CD14-positive monocyte (primary cell): Measurements from ENCODE around the gene SQSTM1. TPM values are rescaled to one million over a fixed set of nuclear protein-coding genes. Genes with fewer than 3 reads are reported as not detected.

Experiments used
- DNase-seq, 3 donors: peaks; one replicate each; pipeline ENCODE4 v3.0.0-alpha.2; 2011 to 2022
- H2AFZ ChIP-seq: 2 replicates; pipeline ENCODE4 v1.6.0; 2012; ENCODE audit warnings: mild to moderate bottlenecking, low read depth, low read length, inconsistent platforms; ENCODE audit not compliant: insufficient read depth, poor library complexity, severe bottlenecking
- H3K27ac ChIP-seq, 2 donors: 1 replicate in 1 of 2; 2 replicates in 1 of 2; pipeline ENCODE4 v1.5.1; 2012 to 2013; ENCODE audit warnings: low read length in 2 of 2, control low read depth in 1 of 2, inconsistent platforms in 1 of 2, low read depth in 1 of 2, mild to moderate bottlenecking in 1 of 2
- H3K27me3 ChIP-seq, 2 donors: one replicate each; pipeline versions ENCODE4 v1.6.0 to v1.6.1; 2011 to 2013; ENCODE audit warnings: low read length in 2 of 2; ENCODE audit not compliant: control insufficient read depth in 2 of 2, insufficient read depth in 2 of 2
- H3K36me3 ChIP-seq, 2 donors: replicated peaks in 1 of 2; 1 replicate in 1 of 2; 2 replicates in 1 of 2; pipeline versions ENCODE4 v1.5.1 to v1.6.1; 2012 to 2013; ENCODE audit warnings: low read length in 2 of 2, control low read depth in 1 of 2, inconsistent platforms in 1 of 2, mild to moderate bottlenecking in 1 of 2; ENCODE audit not compliant: insufficient read depth in 2 of 2, control insufficient read depth in 1 of 2
- H3K4me1 ChIP-seq, 2 donors: 1 replicate in 1 of 2; 2 replicates in 1 of 2; pipeline versions ENCODE4 v1.5.1 to v1.6.1; 2012 to 2013; ENCODE audit warnings: low read length in 2 of 2, control low read depth in 1 of 2, inconsistent platforms in 1 of 2, mild to moderate bottlenecking in 1 of 2, moderate library complexity in 1 of 2; ENCODE audit not compliant: insufficient read depth in 2 of 2, control insufficient read depth in 1 of 2
- H3K4me2 ChIP-seq: replicated peaks from 2 replicates; pipeline ENCODE3; 2012; ENCODE audit warnings: low read length, moderate library complexity, mild to moderate bottlenecking; ENCODE audit not compliant: poor library complexity, severe bottlenecking; ENCODE audit errors: extremely low read depth
- H3K4me3 ChIP-seq, 3 experiments: fragments of 200-600 bp in 1 of 3; sonication (generic) in 1 of 3; replicated peaks in 1 of 3; 1 replicate in 2 of 3; 2 replicates in 1 of 3; pipeline ENCODE4 v1.5.1; 2011 to 2013; ENCODE audit warnings: low read length in 3 of 3, mild to moderate bottlenecking in 3 of 3, control low read depth in 2 of 3, low read depth in 2 of 3, inconsistent platforms in 1 of 3, moderate library complexity in 1 of 3
- H3K79me2 ChIP-seq: 2 replicates; pipeline ENCODE4 v1.6.0; 2012; ENCODE audit warnings: mild to moderate bottlenecking, control low read depth, inconsistent platforms, low read length, moderate library complexity; ENCODE audit not compliant: insufficient read depth
- H3K9ac ChIP-seq: 2 replicates; pipeline ENCODE4 v1.6.0; 2017; ENCODE audit warnings: low read length, mild to moderate bottlenecking; ENCODE audit not compliant: insufficient read depth, poor library complexity, severe bottlenecking
- H3K9me3 ChIP-seq, 2 donors: replicated peaks in 1 of 2; 1 replicate in 1 of 2; 2 replicates in 1 of 2; pipeline versions ENCODE4 v1.5.1 to v1.6.1; 2012 to 2013; ENCODE audit warnings: low read length in 2 of 2, control low read depth in 1 of 2; ENCODE audit not compliant: control insufficient read depth in 1 of 2, insufficient read depth in 1 of 2
- H4K20me1 ChIP-seq: 2 replicates; pipeline ENCODE4 v1.6.0; 2012; ENCODE audit warnings: mild to moderate bottlenecking, low read length, control low read depth, moderate library complexity; ENCODE audit not compliant: insufficient read depth
- H3K27ac Mint-ChIP-seq, 7 donors: one replicate each; pipeline ENCODE4 v1.8.0; 2020; ENCODE audit warnings: mild to moderate bottlenecking in 7 of 7, mixed read lengths in 7 of 7, moderate library complexity in 6 of 7, inconsistent platforms in 2 of 7
- H3K27me3 Mint-ChIP-seq, 3 donors: one replicate each; pipeline ENCODE4 v1.8.0; 2021 to 2022; ENCODE audit warnings: low read depth in 3 of 3, mild to moderate bottlenecking in 3 of 3, mixed read lengths in 3 of 3, moderate library complexity in 3 of 3, inconsistent platforms in 1 of 3
- H3K36me3 Mint-ChIP-seq, 2 donors: one replicate each; pipeline ENCODE4 v1.8.0; 2020; ENCODE audit warnings: mixed read lengths in 2 of 2, inconsistent platforms in 1 of 2, mild to moderate bottlenecking in 1 of 2
- H3K4me1 Mint-ChIP-seq: one replicate; pipeline ENCODE4 v1.8.0; 2020; ENCODE audit warnings: mild to moderate bottlenecking, mixed read lengths
- H3K4me3 Mint-ChIP-seq, 2 donors: one replicate each; pipeline ENCODE4 v1.8.0; 2020; ENCODE audit warnings: mild to moderate bottlenecking in 2 of 2, mixed read lengths in 2 of 2, moderate library complexity in 1 of 2
- H3K9me3 Mint-ChIP-seq, 7 donors: one replicate each; pipeline ENCODE4 v1.8.0; 2020 to 2022; ENCODE audit warnings: mixed read lengths in 7 of 7, mild to moderate bottlenecking in 6 of 7, moderate library complexity in 6 of 7, inconsistent platforms in 2 of 7
- WGBS: methylation state at CpG from one replicate; pipeline ENCODE4 v1.1.5; 2013; ENCODE audit warnings: missing lambda C conversion rate; ENCODE audit not compliant: insufficient coverage; 5-methylcytosine and 5-hydroxymethylcytosine counted together
- intact Hi-C, 2 donors: fragments of 100-400 bp; cut with micrococcal nuclease; formaldehyde crosslinking; loops; one replicate each; pipeline versions ENCODE4 v1.15.0 to v1.15.1; 2023
- polyA plus RNA-seq, 3 donors: library from polyadenylated mRNA; depleted of rRNA in 1 of 3; unstranded in 2 of 3; stranded (reverse) in 1 of 3; fragments of 300-500 nt in 2 of 3; fragments of >200 nt in 1 of 3; fragmentation: Illumina TruSeq in 2 of 3; gene quantifications; 1 replicate in 2 of 3; 2 replicates in 1 of 3; pipeline ENCODE4 v1.2.3, GENCODE V29; 2012 to 2021
- TF ChIP-seq, protein P1 (sequence below): fragments of 200-600 bp; IDR thresholded peaks from one replicate; pipeline ENCODE4 v1.8.0; 2022; ENCODE audit warnings: antibody characterized with exemption, mild to moderate bottlenecking

Gene SQSTM1
- polyA plus RNA-seq, 3 donors = 182 to 312 (median 275) TPM

DNA sequence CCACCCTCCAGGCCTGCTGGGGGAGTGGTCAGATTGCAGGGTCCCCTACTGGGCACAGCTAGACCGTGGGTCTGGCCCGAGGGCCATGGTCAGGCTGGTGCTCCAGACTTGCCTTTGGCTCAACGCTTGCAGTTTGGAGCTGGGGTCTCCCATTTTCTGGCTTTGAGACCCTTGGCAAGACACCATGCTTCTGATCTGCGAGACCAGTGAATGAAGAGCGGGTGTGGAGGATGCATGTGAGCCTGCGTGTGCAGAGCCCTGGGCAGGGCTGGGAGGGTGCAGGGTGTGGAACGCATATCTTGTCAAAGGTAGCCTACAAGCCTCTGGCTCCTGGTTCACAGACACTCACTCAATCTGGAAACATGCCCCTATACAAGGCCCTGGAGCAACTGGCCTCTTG, 44.0 kb downstream of the SQSTM1 start:
- Mint-ChIP-seq H3K27ac (no peak overlapping the region), H3K4me3 (no peak overlapping the region), H3K4me1 (peaks cover 13% of the 10 kb centered on the region), H3K36me3 (peaks cover 64 to 70% of the 10 kb centered on the region in 2 donors), H3K27me3 (peaks cover 0 to 4% (median 1%) of the 10 kb centered on the region in 3 donors), H3K9me3 (peaks cover 0 to 6% (median 0%) of the 10 kb centered on the region in 7 donors)
- Histone ChIP-seq H3K9me3 (no peaks in the 10 kb centered on the region), H3K4me3 (no peak overlapping the region), H3K9ac (no peak overlapping the region), H3K79me2 (no peaks in the 10 kb centered on the region), H2AFZ (no peak overlapping the region), H4K20me1 (no peaks in the 10 kb centered on the region), H3K4me1 (no peaks in the 10 kb centered on the region), H3K27me3 (no peaks in the 10 kb centered on the region), H3K4me2 (no peak overlapping the region), H3K27ac (no peak overlapping the region), H3K36me3 (peaks cover 51 to 75% of the 10 kb centered on the region in 2 donors)
- 99% methylated on average over 4 of the region's 7 CpGs for WGBS
- DNase-seq = no peak
- TF ChIP-seq, protein P1, sequence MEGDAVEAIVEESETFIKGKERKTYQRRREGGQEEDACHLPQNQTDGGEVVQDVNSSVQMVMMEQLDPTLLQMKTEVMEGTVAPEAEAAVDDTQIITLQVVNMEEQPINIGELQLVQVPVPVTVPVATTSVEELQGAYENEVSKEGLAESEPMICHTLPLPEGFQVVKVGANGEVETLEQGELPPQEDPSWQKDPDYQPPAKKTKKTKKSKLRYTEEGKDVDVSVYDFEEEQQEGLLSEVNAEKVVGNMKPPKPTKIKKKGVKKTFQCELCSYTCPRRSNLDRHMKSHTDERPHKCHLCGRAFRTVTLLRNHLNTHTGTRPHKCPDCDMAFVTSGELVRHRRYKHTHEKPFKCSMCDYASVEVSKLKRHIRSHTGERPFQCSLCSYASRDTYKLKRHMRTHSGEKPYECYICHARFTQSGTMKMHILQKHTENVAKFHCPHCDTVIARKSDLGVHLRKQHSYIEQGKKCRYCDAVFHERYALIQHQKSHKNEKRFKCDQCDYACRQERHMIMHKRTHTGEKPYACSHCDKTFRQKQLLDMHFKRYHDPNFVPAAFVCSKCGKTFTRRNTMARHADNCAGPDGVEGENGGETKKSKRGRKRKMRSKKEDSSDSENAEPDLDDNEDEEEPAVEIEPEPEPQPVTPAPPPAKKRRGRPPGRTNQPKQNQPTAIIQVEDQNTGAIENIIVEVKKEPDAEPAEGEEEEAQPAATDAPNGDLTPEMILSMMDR = no peak
- intact Hi-C loops = no loop called here

DNA sequence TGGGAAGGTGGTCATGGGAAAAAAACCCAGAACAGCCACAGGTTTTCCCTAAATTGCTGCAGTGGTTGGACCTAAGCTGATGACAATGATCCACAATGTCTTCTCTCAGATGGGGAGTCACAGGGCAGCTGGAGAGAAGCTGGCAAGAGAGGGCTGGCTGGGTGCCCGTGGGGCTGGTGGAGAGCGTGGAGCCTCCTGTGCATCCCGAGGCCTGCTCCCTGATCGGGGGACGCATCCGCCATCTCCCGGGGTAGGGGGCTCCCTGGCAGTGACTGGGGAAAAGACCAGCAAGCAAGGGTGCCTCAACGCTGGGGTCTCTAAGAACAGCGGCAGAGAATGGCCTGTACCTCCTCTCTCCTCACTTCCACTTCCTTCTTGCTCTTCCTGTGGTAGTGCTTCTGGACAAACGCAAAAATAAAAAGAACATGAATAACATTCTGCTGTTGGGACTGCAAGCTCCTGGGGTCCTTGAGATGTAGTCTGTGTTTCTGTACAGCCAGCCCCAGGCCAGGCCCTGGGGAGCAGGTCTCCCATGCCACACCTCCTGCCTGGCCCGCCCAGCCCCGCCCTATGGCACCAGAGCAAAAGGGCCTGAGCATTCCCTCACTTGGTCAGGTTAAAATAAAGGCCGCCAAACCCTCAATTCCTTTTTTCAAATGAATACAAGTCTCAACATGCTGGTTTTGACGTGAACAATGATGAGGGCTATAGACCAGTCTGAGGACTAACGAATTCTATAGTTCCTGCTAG, 45.0 kb downstream of the SQSTM1 start:
- Histone ChIP-seq H3K4me2 (no peak overlapping the region), H3K79me2 (no peaks in the 10 kb centered on the region), H2AFZ (no peak overlapping the region), H3K4me1 (no peaks in the 10 kb centered on the region), H3K9ac (no peak overlapping the region), H3K4me3 (no peak overlapping the region), H3K9me3 (no peaks in the 10 kb centered on the region), H4K20me1 (no peaks in the 10 kb centered on the region), H3K27ac (peak overlapping the region; percentile 6 to 45), H3K27me3 (no peaks in the 10 kb centered on the region), H3K36me3 (peaks cover 61 to 85% of the 10 kb centered on the region in 2 donors)
- TF ChIP-seq, protein P1 = no peak
- peaks cover 0 to 6% (median 0%) of the 10 kb centered on the region in 7 donors for H3K9me3 Mint-ChIP-seq
- peaks cover 0 to 2% (median 0%) of the 10 kb centered on the region in 3 donors for H3K27me3 Mint-ChIP-seq
- 71% methylated on average over 7 of the region's 15 CpGs for WGBS
- H3K27ac Mint-ChIP-seq = peak overlapping the region in 2 of 7 donors; percentile 18 to 27
- H3K4me1 Mint-ChIP-seq = peaks cover 8% of the 10 kb centered on the region
- H3K36me3 Mint-ChIP-seq = peaks cover 71 to 80% of the 10 kb centered on the region in 2 donors
- intact Hi-C loops = no loop called here
- H3K4me3 Mint-ChIP-seq = no peak overlapping the region
- no peak for DNase-seq
